NCI-H128 (cell line): ENCODE results near the gene SPRN.

ENCODE experiments used
- DNase-seq: peaks from one replicate; lab custom pipeline; 2025; ENCODE audit not compliant: unreplicated experiment; lab: John Stamatoyannopoulos, UW

Gene SPRN

DNA sequence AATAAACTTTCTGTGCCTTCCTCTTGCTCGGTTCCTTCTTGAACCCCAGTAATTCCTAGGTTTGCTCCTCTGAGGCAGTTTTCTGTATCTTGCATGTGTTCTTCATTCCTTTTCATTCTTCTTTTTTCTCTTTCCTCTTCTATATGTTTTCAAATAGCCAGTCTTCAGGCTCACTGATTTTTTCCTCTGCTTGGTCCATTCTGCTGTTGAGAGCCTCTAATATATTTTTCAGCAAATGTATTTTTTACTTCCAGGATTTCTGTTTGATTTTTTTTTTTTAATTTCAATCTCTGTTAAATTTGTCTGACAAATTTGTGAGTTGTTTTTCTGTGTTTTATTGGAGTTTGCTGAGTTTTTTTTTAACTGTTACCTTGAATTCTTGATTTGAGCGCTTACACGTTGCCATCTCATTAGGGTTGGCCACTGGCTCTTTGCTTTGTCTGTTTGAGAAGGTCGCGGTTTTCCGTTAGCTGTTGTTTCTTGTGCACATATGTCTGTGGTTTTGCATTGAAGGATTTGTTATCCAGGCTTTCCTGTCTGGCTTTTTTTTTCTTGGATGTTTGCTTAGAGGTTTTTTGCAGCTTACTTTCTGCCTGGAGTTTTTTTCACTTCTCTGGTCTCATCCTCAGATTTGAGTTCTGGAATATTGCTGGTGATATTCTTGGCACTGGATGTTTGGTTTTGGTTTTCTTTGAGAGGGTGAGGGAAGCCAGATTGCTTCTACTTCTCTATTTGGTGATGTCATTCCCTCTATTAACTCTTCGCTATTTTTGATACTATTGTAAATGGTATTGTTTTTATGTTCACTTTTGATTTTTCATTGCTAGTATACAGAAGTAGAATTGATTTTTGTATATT is 12.7 kb downstream of the SPRN start:
- DNase-seq, result no peak

DNA sequence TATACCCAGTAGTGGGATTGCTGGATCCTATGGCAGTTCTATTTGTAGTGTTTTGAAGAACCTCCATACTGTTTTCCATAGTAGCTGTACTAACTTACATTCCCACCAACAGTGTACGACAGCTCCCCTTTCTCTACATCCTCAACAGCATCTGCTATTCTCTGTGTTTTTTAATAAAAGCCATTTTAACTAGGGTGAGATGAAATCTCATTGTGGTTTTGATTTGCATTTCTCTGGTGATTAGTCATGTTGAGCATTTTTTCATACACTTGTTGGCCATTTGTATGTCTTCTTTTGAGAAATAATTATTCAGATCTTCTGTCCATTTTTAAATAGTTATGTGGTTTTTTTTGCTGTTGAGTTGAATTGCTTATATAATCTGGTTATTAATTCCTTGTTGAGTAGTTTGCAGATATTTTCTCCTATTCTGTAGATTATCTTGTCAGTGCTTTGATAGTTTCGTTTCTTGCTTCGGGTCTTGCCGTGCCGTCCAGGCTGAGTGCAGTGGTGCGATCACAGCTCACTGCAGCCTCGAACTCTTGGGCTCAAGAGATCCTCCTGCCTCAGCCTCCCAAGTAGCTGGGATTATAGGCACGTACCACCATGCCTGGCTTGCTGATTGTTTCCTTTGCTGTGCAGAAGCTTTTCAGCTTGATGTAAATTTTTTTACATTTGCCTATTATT is 18.4 kb downstream of the SPRN start:
- DNase-seq, result no peak

DNA sequence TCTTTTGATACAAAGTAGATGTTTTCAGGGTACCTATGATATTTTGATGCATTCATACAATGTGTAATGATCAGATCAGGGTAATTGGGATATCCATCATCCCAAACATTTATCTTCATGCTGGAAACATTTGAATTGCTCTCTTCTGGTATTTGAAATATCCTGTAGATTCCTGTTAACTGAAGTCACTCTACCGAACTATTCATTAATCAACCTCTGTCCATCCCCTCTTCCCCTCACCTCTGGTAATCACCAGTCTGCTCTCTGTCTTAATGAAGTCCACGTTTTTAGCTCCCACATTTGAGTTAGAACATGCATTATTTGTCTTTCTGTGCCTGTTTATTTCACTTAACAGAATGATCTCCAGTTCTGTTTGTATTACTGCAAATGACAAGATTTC is 19.2 kb downstream of the SPRN start:
- DNase-seq, result no peak

DNA sequence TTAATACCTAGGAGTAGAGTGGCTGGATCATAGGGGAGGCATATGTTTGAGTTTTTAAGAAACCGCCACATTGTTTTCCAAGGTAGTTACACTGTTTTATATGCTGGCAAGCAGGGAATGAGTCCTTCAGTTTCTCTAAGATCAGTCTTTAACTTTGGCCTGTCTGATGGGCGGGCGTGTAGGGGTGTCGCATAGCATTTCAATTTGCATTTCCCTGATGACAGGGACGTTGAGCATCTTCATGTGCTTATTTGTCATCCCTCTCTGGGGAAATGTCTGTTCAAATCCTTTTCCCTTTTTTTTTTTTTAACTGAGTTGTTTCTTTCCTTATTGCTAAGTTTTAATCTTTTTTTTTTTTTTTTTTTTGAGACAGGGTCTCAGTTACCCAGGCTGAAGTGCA is 20.6 kb downstream of the SPRN start:
- DNase-seq, result no peak

DNA sequence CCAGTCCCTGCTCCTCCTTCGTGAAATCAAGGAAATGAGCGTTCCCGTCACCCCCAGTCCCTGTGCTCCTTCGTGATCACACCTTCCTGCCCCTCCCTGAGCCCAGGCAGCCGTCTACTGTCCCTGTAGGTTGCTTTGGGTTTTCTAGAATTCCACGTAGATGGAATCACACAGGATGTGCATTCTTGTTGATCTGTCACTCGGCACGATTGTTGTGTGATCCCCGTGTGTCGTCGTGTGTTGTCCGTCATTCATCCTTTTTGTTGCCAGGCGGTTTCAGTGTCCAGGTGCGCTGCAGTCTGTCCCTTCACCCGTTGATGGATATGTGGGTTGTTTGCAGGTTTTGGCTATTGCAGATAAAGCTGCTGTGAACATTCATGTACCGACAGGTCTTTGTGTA is 21.1 kb downstream of the SPRN start:
- no peak for DNase-seq

DNA sequence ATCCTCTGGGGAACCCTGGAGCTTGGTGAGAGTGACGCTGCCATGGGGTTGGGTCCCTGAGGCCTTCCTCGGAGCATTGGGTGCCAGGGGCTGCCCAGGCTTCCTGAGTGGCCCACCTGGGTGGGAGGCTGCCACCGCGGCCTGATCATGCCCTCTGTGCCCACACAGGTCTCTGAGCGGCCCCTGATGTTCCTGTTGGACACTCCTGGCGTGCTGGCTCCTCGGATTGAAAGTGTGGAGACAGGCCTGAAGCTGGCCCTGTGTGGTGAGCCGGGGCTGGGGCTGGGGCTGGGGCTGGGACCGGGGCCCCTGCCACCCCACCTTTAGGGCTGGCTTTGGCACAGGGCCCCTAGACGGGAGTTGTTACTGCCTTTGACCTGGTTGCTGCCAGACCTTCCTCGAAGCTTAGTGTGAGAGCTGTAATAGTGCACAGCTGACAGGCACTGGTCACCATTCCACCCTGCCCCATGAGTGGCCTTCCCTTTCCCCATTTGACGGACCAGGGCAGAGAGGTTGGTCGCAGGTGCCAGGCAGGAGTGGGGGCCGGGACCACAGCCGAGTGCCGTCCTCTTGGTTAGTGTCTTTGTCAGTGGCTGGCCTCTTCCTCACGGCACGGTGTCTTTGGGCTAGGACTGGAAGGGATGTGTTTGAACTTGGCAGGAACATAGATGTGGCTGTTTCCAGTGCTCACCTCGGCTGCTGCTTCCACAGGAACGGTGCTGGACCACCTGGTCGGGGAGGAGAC is 22.3 kb downstream of the SPRN start:
- no peak for DNase-seq

DNA sequence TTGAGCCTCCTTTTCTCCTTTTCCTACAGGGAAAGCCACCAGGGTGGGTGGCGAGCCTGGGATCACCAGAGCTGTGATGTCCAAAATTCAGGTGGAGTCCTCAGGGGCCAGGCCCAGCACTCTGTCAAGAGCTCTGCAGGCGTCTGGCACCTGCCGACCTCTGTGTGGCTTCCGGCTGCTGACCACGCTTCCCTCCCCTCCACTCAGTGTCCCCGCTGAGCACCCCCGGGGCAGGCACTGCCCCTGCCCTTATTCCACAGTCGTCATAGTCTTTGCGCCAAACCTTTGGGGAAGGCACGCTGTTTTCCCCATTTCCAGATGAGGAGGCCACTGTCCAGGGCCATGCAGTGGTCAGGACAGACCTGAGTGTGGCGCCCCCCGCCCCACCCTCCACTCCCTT is 22.9 kb downstream of the SPRN start:
- DNase-seq, result no peak

DNA sequence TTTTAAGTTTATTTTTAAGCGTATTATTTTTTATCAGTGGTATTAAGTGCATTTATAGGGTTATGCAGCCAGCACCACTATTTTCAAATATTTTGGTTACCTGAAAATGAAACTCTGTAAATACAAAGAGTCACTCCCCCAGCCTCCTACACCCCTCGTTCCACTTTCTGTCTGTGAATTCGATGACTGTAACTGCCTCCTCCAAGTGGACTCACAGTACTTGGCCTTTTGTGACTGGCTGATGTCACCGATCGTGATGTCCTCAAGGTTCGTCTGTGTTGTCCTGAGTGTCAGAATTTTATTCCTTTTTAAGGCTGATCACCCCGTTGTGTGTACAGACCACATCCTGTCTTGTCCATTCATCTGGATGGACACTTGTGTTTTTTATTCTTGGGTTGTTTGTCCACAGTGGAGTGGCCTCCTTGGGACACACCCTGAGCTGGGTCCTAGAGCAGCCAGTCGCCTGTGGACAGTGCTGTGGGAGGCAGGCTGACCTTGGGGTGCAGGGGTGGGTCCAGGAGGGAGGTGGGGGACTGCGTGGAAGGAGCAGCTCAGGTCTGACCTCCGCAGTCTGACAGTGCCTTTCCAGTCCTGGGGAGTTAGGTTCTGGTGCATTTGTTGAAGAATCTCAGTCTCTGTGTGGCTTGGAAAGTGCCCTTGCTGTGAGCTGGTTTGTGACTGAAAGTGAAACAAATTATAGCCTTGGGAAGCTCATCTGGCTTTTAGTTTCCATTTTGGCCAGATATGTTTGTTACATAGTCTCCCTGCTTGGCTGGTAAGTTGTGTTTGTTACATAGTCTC is 23.6 kb downstream of the SPRN start:
- no peak for DNase-seq

DNA sequence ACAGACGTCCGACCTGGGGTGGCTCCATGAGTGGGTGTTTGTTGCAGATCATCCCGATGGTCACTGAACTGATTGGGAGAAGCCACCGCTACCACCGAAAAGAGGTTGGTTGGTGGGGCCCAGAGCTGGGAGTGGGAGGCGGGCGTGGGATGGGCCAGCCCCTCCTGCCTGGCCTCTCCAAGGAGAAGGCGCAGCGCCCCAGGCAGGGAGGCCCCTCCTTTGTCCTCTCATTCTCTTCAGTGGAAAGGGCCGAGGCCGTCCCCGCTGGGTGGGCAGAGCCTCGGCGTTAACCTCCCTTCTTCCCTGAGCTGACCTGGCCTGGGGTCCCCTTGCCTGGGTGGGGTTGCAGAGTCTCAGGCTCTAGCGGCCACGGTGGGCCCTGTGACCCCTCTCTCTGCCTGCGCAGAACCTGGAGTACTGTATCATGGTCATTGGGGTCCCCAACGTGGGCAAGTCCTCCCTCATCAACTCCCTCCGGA is 25.3 kb downstream of the SPRN start:
- no peak for DNase-seq

DNA sequence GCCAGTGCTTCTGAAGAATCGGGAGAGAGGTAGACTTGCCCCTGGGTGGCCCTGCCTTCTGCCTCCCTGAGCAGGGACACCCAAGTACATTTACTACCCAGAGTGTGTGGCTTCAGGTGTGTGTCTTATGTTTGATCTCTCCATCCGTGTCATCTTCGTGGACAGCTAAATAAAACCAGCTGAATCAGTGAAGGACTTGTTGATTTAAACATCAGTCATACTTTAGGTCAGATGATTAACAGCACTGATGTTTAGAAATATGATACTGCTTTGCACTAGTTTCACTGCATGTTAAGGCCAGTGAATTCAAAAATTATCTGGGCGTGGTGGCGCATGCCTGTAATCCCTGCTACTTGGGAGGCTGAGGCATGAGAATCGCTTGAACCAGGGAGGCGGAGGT is 26.5 kb downstream of the SPRN start:
- DNase-seq, result no peak

DNA sequence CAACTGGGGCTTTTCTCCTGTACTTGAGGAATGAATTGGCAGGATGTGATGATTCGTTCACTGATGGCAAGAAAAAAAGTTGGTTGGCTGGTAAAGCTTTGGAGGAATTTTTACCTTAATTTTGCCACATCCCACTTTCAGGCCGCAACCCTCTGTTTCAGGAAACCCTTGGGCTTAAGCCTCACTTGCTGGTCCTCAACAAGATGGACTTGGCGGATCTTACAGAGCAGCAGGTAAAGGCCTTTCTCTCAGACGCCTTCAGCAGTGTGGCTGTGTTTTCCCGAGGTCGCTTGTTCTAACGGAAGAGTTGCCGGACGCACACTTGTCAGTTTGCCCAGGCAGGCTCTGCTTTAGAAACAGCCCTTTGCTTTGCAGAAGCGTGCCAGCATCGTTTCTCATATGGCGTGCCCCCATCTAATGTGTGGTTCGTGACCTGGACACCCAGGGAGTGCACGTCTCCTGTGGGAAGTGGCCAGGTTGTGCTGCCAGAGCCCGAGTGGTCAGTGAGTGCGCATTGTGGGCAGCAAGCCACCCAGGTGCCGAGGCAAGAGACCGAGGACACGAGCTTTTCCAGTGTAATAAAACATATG is 28.3 kb downstream of the SPRN start:
- no peak for DNase-seq

DNA sequence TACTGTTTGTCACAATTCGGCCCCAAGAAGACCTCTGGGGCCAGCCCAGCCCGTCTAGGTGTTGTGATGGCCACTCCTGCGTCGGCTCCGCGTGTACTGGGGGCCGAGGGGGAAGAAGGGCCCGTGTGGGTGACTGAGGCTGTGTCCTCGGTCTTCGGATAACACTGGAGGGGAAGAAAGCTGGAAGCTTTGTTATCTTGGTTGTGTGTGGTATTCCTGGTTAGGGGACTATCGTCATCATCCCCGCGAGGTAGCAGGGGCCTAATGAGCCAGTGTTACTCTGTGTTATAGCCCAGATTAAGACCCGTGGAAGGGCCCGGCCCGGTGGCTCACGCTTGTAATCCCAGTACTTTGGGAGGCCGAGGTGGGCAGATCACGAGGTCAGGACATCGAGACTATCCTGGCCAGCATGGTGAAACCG is 29.6 kb downstream of the SPRN start:
- DNase-seq, result no peak

DNA sequence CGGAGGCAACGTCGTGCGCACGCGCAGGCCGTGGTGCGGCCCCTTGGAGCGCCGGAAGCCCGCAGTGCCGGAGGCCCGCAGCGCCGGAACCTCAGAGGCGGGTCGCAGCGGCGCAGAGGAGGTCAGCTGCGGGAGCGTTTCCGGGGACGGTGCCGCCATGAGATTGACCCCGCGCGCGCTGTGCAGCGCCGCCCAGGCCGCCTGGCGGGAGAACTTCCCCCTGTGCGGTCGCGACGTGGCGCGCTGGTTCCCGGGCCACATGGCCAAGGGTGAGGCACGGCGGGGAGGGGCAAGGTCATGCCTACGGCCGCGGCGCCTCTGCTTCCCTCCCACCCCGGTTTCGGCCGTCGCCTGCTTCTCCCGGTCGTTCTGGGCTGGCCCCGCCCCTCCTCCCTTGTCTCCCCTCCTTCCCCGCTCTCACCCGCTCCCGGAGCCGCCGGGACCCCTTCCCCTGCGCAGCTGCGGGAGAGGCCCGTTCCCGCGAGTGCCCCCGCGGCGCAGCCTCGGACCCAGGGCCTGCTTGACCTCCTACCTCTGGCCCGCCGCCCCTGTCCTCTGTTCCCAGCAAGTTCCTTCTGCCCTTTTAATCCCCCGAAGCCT is 30.3 kb downstream of the SPRN start, which contains the start of gene MTG1:
Gene MTG1, plus strand, starts transcription at position 94 of the 600 bp plus-strand sequence. Its CDS starts 64 bp downstream, at position 158.
- DNase-seq, result peak; percentile 83

DNA sequence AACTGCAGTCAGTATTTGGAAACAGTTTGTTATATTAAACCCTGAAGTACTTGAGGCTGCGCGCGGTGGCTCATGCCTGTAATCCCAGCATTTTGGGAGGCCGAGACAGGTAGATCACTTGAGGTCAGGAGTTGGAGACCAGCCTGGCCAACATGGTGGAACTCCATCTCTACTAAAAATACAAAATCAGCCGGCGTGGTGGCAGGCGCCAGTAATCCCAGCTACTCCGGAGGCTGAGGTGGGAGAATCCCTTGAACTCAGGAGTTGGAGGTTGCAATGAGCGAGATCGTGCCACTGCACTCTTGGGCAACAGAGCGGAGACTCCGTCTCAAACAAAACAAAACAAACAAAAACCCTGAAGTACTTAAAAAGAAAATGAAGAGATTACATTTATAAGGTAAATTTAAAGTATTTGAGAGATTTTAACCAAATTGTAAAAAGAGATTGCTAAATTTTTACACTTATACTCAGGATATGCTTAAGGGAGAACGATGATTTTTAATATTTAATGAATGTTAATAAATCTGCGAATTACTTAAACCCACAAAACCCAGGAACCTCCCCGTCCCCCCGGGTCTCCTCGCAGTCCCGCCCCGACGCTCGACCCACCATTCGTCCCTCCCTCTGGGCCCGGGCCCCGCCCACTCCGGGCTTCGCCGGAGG is 30.9 kb downstream of the SPRN start:
- DNase-seq, result no peak

DNA sequence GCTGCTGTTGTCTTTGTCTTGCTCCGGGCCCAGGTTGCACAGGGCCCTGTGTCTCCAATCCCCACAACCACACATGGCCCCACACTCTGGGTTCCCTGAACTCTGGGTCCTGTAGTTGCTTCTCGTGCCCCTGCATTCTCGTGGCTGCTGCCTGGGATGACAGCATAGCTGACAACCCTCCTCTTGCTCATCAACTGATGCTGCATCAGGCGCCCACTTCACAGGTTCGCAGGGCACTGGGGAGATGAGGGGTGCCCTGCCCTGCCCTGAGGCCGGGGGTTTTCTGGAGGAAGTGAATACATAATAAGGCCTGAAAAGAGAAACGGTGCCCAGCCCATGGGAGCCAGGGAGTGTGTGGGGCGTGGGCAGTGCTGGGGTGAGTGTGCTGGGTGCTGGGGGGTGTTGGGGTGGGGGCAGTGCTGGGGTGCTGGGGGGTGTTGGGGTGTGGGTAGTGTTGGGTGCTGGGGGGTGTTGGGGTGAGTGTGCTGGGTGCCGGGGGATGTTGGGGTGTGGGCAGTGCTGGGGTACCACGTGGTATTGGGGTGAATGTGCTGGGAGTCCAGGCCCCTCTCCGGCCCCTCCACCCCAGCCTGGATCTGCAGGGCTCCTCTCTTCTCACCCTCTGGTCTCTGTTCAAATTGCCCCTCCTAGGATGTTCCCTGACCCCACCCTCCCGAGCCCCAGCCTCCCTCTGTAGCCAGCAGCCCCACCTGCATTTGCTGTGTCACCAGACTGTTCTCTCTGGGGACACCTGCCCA is 32.5 kb downstream of the SPRN start:
- no peak for DNase-seq

DNA sequence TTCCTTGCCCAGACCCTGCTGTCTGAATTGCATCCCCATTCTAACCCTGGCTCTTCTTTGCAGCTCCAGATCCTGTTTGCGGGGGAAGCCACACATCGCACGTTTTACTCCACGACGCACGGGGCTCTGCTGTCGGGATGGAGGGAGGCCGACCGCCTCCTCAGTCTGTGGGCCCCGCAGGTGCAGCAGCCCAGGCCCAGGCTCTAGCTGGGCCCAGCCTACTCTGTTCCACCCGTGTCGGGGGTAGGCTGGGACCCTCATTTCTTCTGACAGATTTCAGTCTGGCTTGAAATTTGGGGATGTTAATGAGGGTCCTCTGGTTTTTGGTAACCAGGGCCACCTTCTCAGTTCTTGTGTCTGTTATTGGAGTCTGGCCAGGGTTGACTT is 33.2 kb downstream of the SPRN start:
- no peak for DNase-seq

DNA sequence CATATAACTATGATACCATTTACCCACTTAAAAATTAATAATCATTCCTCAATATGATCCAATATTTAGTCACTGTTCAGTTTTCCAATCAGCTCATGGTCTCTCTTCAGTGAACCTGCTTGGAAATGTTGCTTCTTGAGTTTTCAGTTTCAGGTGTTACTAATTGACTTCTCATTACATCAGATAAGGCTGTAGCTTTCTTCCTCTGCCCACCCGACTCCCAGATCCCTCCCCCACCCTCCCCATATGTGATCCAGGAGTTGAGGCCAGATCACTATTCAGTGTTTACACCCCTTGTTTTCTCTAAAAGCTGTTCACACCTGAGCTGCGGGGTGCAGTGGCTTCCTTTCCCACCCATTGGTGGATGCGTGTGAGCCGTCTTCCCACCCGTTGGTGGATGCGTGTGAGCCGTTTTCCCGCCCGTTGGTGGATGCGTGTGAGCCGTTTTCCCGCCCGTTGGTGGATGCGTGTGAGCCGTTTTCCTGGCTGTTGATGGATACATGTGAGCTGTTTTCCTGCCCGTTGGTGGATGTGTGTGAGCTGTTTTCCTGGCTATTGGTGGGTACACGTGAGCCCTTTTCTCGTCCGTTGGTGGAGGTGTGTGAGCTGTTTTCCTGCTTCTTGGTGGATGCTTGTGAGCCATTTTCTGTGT is 33.7 kb downstream of the SPRN start:
- no peak for DNase-seq
